Inflammatory macrophage treated with lipopolysaccharide for 1 hour (primary cell): ENCODE results near the gene TNKS2.
"Not testable (repeated sequence)": the region's sequence is repeated elsewhere in the genome, so short reads cannot be mapped to it uniquely, and the experiment has no call there.

ENCODE experiments used
- DNase-seq, 2 donors: peaks; one replicate each; pipeline ENCODE4 v3.0.0-alpha.2; 2020 to 2022

TNKS2 gene

GRCh38 chr10:91879515-91880170 lies 81.4 kb downstream of the TNKS2 start:
- DNase-seq = no peak

DNA sequence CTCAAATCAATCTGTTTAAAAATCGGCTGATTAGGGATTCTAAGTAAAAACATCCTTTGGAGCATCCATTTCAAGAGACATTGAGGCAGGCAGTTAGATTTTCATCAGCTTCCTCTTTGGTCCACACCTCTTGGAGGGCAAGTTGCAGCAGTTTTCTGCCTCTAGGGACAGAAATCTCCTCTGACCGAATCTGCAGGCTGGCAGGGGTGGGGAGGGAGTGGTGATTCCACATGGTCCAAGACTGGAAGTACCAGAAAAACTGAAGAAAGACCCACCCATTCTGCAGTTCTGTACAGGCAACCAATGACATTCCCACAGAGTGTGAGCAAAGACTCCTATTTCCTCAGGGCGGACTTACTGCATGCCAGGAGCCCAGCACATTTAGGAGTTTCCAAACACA lies 82.1 kb downstream of the TNKS2 start:
- no peak for DNase-seq

DNA sequence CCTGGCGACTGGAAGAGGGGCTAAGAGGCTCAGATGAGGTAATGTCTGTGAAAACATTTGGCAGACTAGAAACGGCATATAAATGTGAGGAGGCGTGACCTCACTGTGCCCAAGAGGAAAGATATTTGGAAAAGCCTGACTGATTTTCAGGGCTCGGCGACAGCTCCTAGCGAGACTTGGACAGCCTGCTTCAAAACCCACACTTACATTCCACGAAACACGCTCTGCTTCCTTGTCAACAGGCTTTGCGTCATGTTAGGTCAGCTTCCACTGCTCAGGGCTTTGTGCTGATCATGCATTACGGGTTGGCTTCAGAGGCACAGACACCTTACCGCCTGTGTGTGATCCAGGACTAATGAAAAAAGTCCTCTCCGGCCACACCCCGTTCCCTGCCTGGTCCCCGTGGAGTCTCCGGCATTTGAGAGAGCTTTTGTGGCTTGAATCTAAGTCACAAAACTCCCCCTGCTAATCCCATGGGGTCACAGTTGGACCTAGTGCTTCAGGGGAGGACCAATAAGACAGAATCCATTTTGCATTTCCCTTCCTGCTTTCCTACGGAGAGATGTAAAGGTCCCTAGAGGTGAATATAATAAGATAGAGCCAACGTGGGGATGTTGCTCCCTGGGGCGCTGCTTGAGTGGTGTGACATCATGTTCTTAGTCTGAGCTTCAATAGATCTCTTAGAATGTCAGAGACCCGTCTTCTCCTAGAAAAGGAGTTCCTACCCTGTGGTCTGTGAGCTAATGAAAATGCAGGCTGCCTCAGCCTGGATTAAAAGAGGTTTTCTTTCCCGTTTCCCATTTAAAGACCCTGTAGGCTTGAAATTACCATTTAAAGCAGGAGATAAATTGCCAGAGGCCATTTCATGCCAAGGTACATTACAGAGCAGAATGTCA lies 85.6 kb downstream of the TNKS2 start:
- no peak for DNase-seq

- no peak for DNase-seq
These were observed 86.3 kb downstream of the TNKS2 start for GRCh38 chr10:91884536-91884935.

- DNase-seq = no peak
These were observed 87.3 kb downstream of the TNKS2 start for GRCh38 chr10:91885362-91886079.

- no peak for DNase-seq
These were observed 88.7 kb downstream of the TNKS2 start for GRCh38 chr10:91886954-91887271.

DNA sequence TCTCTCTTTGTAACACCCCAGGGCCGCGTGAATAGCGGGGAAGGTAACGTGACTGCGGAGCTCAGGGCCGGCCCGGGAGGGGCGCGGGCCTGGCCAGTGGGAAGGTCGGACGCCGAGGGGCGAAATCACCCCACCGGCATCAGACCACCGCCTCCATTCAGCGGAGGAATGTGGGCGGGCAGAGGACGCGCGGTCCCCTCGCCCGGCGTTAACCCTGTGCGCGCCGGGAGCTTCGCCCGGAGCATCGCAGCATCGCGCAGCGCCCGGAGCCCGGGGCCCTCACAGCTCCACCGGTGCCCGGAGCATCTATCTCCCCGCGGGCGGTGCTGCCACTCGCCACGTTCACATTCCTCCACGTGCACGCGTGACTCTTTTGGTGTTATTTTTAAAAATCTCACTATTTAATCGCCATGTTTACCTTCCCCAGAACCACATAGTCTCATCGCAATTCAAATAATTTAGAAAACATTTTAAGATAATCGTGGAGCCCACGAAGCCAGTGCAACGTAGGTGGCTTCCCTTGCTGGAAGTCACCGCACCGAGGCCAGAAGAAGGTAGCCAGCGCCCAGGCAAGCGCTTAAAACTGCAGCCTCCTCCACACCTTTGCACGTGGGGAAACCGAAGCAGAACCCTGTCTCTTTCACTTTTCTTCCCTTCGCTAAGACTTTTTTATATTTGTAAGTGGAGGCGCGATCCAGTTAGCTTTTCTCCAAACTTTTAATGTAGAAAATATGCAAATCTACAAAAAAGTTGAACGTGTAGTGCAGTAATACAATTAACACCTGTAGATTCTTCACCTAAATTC lies 89.2 kb downstream of the TNKS2 start:
- no peak for DNase-seq

GRCh38 chr10:91891125-91892001 lies 93.1 kb downstream of the TNKS2 start:
- no peak for DNase-seq

- no peak for DNase-seq
These were observed 94.8 kb downstream of the TNKS2 start for GRCh38 chr10:91893051-91893450.

DNA sequence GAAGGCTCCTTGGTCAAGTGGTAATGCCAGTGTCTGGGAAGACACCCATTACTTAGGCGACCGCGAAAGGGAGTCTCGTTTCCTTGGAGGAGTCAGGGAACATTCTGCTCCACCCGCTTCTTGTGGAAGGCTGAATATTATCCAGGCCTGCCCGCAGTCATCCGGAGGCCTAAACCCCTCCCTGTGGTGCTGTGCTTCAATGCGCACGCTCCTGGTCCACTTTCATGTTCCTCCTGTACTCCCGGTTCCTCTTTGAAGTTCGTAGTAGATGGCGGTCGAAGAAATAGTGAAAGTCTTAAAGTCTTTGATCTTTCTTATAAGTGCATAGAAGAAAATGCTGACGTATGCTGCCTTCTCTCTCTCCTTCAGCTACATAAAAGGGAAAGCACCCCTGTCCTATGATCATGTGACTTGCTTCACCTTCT lies 96.0 kb downstream of the TNKS2 start:
- not testable (repeated sequence) for DNase-seq

- no peak for DNase-seq
These were observed 98.1 kb downstream of the TNKS2 start for GRCh38 chr10:91896212-91896756.

DNA sequence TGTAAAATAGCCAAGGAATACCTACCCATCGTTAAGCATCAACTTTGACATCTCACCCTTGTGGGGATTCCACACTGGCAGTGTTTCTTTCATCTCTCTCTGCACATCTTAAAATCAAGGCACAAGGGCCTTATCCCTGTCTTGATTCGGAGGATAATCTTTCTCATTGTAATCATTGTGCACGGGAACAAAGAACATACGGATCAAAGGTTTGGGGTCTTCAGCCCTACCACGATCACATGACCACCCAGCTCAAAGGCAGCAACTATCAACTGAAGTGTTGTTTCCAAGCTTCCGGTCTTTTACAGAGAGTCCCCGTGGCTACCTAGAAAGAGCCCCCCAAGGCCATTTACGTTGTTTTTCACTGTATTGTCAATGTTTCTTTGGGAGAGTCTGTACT lies 99.2 kb downstream of the TNKS2 start:
- DNase-seq = no peak

GRCh38 chr10:91901784-91902677 lies 103.8 kb downstream of the TNKS2 start:
- peak; percentile 89 to 90 for DNase-seq

- DNase-seq = no peak
These were observed 108.9 kb downstream of the TNKS2 start for GRCh38 chr10:91907033-91907594.

DNA sequence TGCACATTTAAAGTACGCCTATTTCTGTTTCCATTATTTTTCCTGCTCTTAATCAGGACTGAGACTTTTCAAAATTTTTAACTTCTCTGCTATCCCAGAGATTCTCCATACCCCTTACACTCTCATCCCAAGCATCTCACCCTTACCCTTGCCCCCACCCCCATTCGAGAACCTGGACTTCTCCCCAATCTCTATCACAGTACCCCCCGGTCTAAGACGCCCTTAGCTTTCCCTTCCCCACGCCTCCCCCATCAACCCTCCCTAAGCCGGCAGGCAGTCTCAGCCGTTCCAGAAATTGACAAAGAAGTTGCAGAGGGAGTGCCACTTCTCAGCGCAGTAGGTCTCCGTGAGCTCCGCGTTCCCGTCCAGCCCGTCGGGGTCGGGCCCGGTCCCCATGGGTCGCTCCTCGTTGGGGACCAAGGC lies 109.7 kb downstream of the TNKS2 start:
- no peak for DNase-seq

DNA sequence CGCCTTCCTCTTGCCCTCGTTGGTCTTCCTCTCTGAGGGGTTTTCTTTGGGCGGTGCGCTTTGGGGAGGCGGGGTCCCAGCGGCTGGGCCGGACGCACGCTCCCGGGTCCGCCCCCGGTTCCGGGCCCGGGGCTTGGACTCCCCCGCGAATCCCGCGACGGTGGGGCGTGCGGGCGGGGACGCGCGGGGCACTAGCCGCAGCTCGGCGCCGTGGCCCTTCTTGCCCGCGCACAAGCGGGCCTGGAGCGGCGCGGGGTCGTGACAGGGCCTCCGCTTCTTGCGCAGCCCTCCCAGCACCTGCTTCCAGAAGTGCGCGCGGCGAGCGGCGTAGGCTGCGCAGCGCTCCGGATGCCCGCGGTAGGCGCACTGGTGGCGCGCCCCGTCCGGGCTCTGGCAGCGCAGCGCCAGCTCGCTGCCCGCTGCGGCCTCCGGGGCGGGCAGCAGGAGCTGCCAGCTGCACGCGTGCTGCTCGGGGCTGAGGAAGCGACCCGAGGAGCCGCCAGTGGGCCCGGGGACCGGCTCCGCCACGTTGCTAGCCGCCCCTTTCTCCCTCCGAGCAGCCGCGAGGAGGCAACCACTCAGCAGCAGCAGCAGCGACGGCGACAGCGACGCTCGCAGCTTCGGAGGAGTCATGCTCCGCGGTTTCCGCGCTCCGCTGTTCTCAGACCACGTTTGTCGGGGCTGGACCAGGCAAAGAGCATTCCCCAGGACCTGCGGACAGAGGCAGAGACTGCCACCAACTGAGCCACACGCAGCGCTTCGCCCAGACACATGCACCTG lies 110.3 kb downstream of the TNKS2 start:
- peak; percentile 64 to 81 for DNase-seq

DNA sequence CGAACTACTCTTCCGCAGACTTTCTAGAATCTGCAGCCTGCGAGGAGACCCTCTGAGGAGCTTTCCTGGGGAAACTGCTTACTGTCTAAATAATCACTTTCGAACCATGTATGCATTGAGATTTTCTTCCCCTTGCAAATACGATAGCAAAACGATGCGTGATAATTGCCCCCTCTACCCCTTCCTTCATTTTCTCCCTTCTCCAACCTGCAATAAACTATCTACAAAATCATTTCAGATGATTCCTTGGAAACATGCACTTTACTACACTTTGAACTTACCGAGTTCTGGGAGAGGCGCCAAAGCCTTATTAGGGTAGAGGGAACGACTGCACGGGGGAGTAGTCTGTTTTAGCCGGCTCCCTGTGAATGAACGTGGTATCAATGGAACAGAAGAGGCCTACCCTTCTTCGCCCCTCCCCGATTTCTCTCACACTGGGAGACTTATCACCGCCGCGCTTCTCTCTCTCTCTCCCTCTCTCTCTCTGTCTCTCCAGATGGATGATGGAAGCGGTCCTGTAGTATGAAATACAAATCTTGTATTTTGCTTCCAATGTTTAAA lies 111.0 kb downstream of the TNKS2 start, which contains the start of gene FGFBP3:
Gene FGFBP3, minus strand, starts transcription at position 370 of the 561 bp plus-strand sequence. CDS start 517 bp downstream, outside the sequence.
- DNase-seq = no peak

GRCh38 chr10:91910467-91910866 lies 112.2 kb downstream of the TNKS2 start:
- DNase-seq = no peak
